Psoas muscle (tissue), 8 donors: Measurements from ENCODE around the gene FNDC3A. TPM values are rescaled to one million over a fixed set of nuclear protein-coding genes. Genes with fewer than 3 reads are reported as not detected.

Experiments used
- ATAC-seq, 4 donors: fragments of 200-7000 bp; cut with Tn5 transposase; one replicate each; pipeline ENCODE4 v1.9.1; 2020; ENCODE audit warnings: moderate library complexity in 3 of 4, mild to moderate bottlenecking in 2 of 4
- DNase-seq, 2 donors: peaks; one replicate each; pipeline ENCODE4 v3.0.0-alpha.2; 2020
- H3K27ac ChIP-seq: fragments of 200-600 bp; one replicate; pipeline ENCODE4 v1.8.0; 2022
- H3K27me3 ChIP-seq, 3 donors: fragments of 200-600 bp in 1 of 3; one replicate each; pipeline versions ENCODE4 v1.6.1 to v1.8.0; 2013 to 2022; ENCODE audit warnings: low read length in 2 of 3, mild to moderate bottlenecking in 2 of 3, moderate library complexity in 1 of 3; ENCODE audit not compliant: insufficient read depth in 3 of 3
- H3K36me3 ChIP-seq, 2 donors: fragments of 200-600 bp in 1 of 2; one replicate each; pipeline versions ENCODE4 v1.6.1 to v1.8.0; 2013 to 2022; ENCODE audit warnings: low read depth in 1 of 2, mild to moderate bottlenecking in 1 of 2, moderate library complexity in 1 of 2; ENCODE audit not compliant: insufficient read depth in 1 of 2
- H3K4me1 ChIP-seq: fragments of 200-600 bp; one replicate; pipeline ENCODE4 v1.8.0; 2022
- H3K4me3 ChIP-seq: fragments of 200-600 bp; one replicate; pipeline ENCODE4 v1.8.0; 2022; ENCODE audit warnings: mild to moderate bottlenecking
- H3K9me3 ChIP-seq: fragments of 200-600 bp; one replicate; pipeline ENCODE4 v1.8.0; 2022
- CTCF ChIP-seq: fragments of 200-600 bp; IDR thresholded peaks from one replicate; pipeline ENCODE4 v1.8.0; 2022; ENCODE audit warnings: antibody characterized with exemption
- WGBS, 3 donors: extraction: QIAGEN DNeasy Blood & Tissue Kit; methylation state at CpG; one replicate each; pipeline versions ENCODE4 v1.1.6 to v1.1.7; 2013; 5-methylcytosine and 5-hydroxymethylcytosine counted together
- intact Hi-C, 2 donors: fragments of 100-400 bp; cut with DNase I; formaldehyde crosslinking; loops; one replicate each; pipeline versions ENCODE4 v1.11.0 to v1.14.2; 2022
- polyA plus RNA-seq, 3 donors: library from polyadenylated mRNA; stranded (reverse); fragments of 200-250 nt; gene quantifications; one replicate each; pipeline ENCODE4 v1.2.3, GENCODE V29; 2013
- total RNA-seq, 4 donors: library from RNA; stranded (reverse); fragmentation: NEBNext Ultra II Directional in 2 of 4; extraction: Animal tissue kit (Norgen Biotek cat#: 25700) in 2 of 4; gene quantifications; one replicate each; pipeline versions ENCODE4 v1.2.1 to v1.2.4, GENCODE V29; 2021 to 2023
- donor health status: healthy with polysubstance abuse.
- donor health status: DM: no; HTN: no; CAD: no; lungs with moderate emphysema.
- donor health status: Bipolar disorder and iron deficiency.
- donor health status: healthy.
- donor health status: DM: yes; HTN: yes; CAD: no.
- donor health status: DM: no; HTN: no; CAD: no.
- donor health status: DM: no; HTN: no; CAD: no.
- donor health status: DM: yes; HTN: yes; CAD: no.

FNDC3A gene
- total and polyA plus RNA-seq, 7 donors: 4.4 to 18.6 (median 10.5) TPM

DNA sequence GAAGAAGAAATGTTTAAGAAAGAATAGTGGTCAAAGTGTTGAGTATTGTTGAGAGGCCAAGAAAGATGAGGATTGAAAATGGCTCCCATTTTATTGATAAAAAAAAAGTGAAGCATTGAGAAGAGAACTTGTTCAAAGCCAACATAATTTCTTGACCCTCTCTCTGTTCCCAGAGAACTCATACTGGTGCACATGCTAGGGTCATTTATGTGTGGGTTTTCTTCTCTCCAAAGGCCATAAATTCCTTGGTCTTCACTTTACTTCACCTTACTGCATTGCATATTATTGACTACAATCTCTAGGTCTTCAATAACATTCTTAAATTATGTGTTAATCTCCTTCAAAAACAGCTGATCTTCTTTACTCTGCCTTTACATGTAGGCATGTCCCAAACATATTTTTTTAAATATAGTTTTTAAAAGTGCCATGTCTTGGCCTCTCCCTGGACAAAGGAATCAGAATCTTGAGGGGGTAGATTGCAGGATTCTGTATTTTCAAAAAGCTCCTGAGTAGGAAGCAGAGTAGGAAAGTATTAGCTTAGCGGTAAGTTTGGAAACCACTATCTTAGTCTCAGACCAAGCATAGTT is 1.8 kb upstream of the FNDC3A start:
- Histone ChIP-seq H3K36me3 (no peaks in the 10 kb centered on the region), H3K4me1 (peaks cover 16% of the 10 kb centered on the region), H3K4me3 (no peak overlapping the region), H3K27me3 (peaks cover 0 to 2% (median 0%) of the 10 kb centered on the region in 3 donors), H3K9me3 (peaks cover 9% of the 10 kb centered on the region), H3K27ac (no peak overlapping the region)
- DNase-seq: no peak
- TF ChIP-seq CTCF: no peak
- no peak for ATAC-seq
- intact Hi-C loops: loop anchor here in 1 of 2 donors (10.0 kb wide), 1 partner anchor 141 kb away; no protein-coding TSS in a partner anchor
- 99 to 100% (median 100%) methylated on average over 1 of the region's 1 CpG for WGBS, 3 donors

DNA sequence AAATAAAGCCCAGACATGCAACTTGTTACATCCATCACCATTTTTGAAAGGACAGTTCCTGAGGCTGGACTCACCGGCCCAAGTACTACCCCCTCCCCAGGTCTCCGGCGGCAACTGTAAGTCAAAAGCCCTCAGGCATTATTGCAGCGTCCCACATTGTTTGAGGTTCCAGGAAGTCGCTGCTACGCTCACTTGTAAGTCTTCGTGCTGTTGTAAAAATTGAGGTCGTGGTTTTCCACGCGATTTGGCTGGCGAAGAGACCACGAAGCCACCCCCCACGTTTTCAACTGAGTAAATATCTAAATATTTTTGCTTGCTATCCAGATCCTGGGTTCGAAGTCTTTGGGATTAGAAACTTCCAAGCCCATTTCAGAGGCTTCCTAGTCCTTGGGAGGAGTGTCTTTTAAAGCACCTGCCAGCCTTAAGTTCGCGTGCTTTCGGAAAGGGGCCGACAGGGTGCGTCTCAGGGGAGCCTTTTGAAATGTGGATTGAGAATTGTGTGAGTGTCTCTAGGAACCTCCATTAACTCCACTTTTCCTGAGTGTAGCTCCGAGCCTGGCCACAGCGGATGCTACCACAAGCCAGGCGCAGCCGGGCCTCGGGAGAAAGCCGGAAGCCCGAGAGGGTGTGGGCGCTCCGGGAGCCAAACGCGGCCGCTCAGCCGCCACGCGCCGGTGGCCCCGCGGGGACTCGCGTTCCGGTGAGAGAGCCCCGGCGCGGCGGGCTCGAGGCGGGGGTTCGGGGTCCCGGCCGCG is 434 bp upstream of the FNDC3A start:
- Histone ChIP-seq H3K36me3 (no peaks in the 10 kb centered on the region), H3K9me3 (peaks cover 9% of the 10 kb centered on the region), H3K4me1 (peaks cover 27% of the 10 kb centered on the region), H3K27ac (peak overlapping the region; percentile 96), H3K4me3 (peak overlapping the region; percentile 96), H3K27me3 (peaks cover 0 to 1% (median 0%) of the 10 kb centered on the region in 3 donors)
- 0 to 2% (median 1%) methylated on average over 33 to 50 of the region's 50 CpGs for WGBS, 3 donors
- TF ChIP-seq CTCF: no peak
- ATAC-seq (peak in 3 of 4 donors; percentile 30 to 56 (median 52)), DNase-seq (peak in 1 of 2 donors; percentile 80)
- intact Hi-C loops: loop anchor here (5.0 to 10.0 kb wide), 2 partner anchors 140 to 272 kb away; partner anchors contain the start of gene CDADC1 (in 1 of the 2)

DNA sequence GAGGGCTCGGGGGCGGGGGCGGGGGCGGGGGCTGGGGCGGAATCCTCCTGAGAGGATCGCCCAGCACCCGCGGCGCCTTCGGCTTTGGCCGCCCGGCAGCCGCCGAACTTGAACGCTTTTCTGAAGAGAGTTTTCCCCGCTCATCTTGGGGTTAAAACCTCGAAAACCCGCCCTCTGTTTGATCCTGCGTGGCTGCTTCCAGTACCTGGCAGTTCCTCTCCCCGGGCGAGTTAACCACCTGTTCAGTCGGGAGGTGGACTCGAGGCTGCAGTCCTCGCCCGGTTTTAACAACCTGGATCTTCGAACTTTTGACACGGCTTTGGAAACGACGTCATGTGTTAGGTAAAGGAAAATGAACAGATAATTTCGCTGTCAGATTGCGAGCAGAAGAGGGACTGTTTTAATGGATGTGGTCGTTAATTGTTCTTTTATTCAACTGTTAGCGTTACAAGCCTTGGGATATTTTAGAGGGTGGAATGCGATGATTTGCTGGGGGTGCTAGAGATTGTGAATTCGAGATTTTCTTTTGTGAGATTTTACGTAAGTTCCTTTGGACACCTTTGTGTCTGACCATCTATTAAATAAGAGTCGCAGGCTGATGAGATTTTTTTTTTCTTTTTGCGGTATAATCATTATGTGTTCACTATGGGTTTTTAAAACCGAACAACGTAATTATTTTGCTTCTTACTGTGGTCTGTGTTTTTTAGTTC is 1.0 kb downstream of the FNDC3A start:
- WGBS, 3 donors: 0 to 2% (median 1%) methylated on average over 36 to 40 of the region's 40 CpGs
- peaks cover 27% of the 10 kb centered on the region for H3K4me1 ChIP-seq
- no peak for TF ChIP-seq CTCF

DNA sequence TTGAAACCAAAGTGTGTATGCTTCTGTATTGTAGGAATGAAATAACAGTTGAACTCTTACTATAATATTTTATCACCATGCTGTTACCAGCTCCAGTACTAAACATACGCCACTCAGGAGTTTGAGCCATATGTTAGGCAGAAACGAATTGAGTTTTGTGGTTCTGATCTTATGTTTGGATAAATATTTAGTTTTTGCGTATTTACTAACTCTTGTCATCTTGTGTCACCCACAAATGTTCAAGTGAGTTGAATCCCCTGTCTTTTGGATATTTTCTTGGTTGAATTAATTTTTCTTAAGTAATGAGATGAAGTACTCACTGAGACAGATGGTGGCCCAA is 1.5 kb downstream of the FNDC3A start:
- peaks cover 27% of the 10 kb centered on the region for H3K4me1 ChIP-seq
- WGBS, 3 donors: 31 to 44% (median 40%) methylated on average over 3 of the region's 3 CpGs
- H3K4me3 ChIP-seq: peak overlapping the region; percentile 96
- no peak for TF ChIP-seq CTCF
- peaks cover 9% of the 10 kb centered on the region for H3K9me3 ChIP-seq
- intact Hi-C loops: loop anchor here (5.0 to 10.0 kb wide), 2 partner anchors 138 to 270 kb away; partner anchors contain the start of gene CDADC1 (in 1 of the 2)
- peak overlapping the region; percentile 96 for H3K27ac ChIP-seq
- DNase-seq: no peak
- no peak for ATAC-seq
- H3K36me3 ChIP-seq: no peaks in the 10 kb centered on the region
- H3K27me3 ChIP-seq: no peaks in the 10 kb centered on the region

More for the DNA sequence above, 1.0 kb downstream of the FNDC3A start:
- Histone ChIP-seq H3K27me3 (no peaks in the 10 kb centered on the region), H3K36me3 (no peaks in the 10 kb centered on the region), H3K4me3 (peak overlapping the region; percentile 96), H3K9me3 (peaks cover 9% of the 10 kb centered on the region), H3K27ac (peak overlapping the region; percentile 96)
- peak; percentile 35 to 61 (median 50) for ATAC-seq
- intact Hi-C loops: loop anchor here (5.0 to 10.0 kb wide), 2 partner anchors 138 to 271 kb away; partner anchors contain the start of gene CDADC1 (in 1 of the 2)
- DNase-seq: no peak
